GM12878 (cell line): ENCODE results near the gene SYNGR2. TPM values are rescaled to one million over a fixed set of nuclear protein-coding genes. Genes with fewer than 3 reads are reported as not detected.

Experiments used
- ATAC-seq: fragments of 200-7000 bp; cut with Tn5 transposase; 3 replicates; pipeline ENCODE4 v1.9.1; 2020; ENCODE audit warnings: mild to moderate bottlenecking, moderate library complexity
- BruUV-seq: library from RNA; stranded (reverse); fragments of 400-500 nt; replicated peaks from 2 replicates; lab custom pipeline; 2021; lab: Mats Ljungman, UMichigan
- CTCF ChIA-PET: fragments of 300-600 bp; sonication (Branson Sonifier 250); formaldehyde crosslinking; extraction: SDS; loops from one replicate; lab custom pipeline; 2021; ENCODE audit warnings: inconsistent platforms; lab: Yijun Ruan, JAX
- POLR2A ChIA-PET: fragments of 350-600 bp; formaldehyde crosslinking; extraction: SDS; loops from one replicate; lab custom pipeline; 2021; ENCODE audit warnings: inconsistent platforms; lab: Charles Lee
- RAD21 ChIA-PET: fragments of 300-600 bp; sonication (Branson Sonifier 250); formaldehyde crosslinking; loops from one replicate; lab custom pipeline; 2023; ENCODE audit warnings: antibody characterized with exemption; ENCODE audit not compliant: unreplicated experiment; lab: Charles Lee
- SMC1A ChIA-PET: fragments of 300-600 bp; sonication (Branson Sonifier 250); formaldehyde crosslinking; loops from one replicate; lab custom pipeline; 2023; ENCODE audit not compliant: unreplicated experiment, uncharacterized antibody; lab: Charles Lee
- DNase-seq: peaks from one replicate; pipeline ENCODE4 v3.0.0-alpha.2; 2011; ENCODE audit warnings: low read depth, low spot score
- FAIRE-seq: peaks from 3 replicates; lab custom pipeline; 2011; peaks lifted over from hg19 to GRCh38; lab: Jason Lieb, UNC
- H2AFZ ChIP-seq: 2 replicates; pipeline ENCODE4 v1.6.0; 2011; ENCODE audit warnings: low read depth, low read length, control low read depth; ENCODE audit not compliant: control insufficient read depth
- H3K27ac ChIP-seq: 2 replicates; pipeline ENCODE4 v1.5.1; 2011; ENCODE audit warnings: control low read depth; ENCODE audit not compliant: control insufficient read depth, insufficient read depth
- H3K27me3 ChIP-seq, 2 experiments: replicated peaks in 1 of 2; 2 replicates each; pipeline versions ENCODE4 v1.6.0 to v1.6.1; 2011; ENCODE audit warnings: low read length in 1 of 2; ENCODE audit not compliant: control insufficient read depth in 2 of 2, insufficient read depth in 2 of 2
- H3K36me3 ChIP-seq, 2 experiments: 2 replicates each; pipeline ENCODE4 v1.5.1; 2011; ENCODE audit warnings: low read length in 1 of 2; ENCODE audit not compliant: control insufficient read depth in 2 of 2, insufficient read depth in 2 of 2
- H3K4me1 ChIP-seq: 2 replicates; pipeline ENCODE4 v1.6.1; 2011; ENCODE audit warnings: mild to moderate bottlenecking, low read length, moderate library complexity, mixed read lengths; ENCODE audit not compliant: control insufficient read depth, insufficient read depth
- H3K4me2 ChIP-seq: 2 replicates; pipeline ENCODE4 v1.6.0; 2011; ENCODE audit warnings: control low read depth; ENCODE audit not compliant: control insufficient read depth, insufficient read depth
- H3K4me3 ChIP-seq: fragments of 200-600 bp; sonication (generic); 2 replicates; pipeline ENCODE4 v1.5.1; 2016
- H3K79me2 ChIP-seq: 2 replicates; pipeline ENCODE4 v1.6.0; 2011; ENCODE audit warnings: low read length; ENCODE audit not compliant: control insufficient read depth, insufficient read depth
- H3K9ac ChIP-seq: 2 replicates; pipeline ENCODE4 v1.8.0; 2011; ENCODE audit warnings: low read length, control low read depth, mixed read lengths; ENCODE audit not compliant: control insufficient read depth, insufficient read depth
- H3K9me3 ChIP-seq: replicated peaks from 3 replicates; pipeline ENCODE4 v1.5.1; 2011; ENCODE audit warnings: mild to moderate bottlenecking, low read length; ENCODE audit not compliant: control insufficient read depth, insufficient read depth
- H4K20me1 ChIP-seq: 2 replicates; pipeline ENCODE4 v1.6.0; 2011; ENCODE audit not compliant: control insufficient read depth, insufficient read depth
- BACH1 ChIP-seq: fragments of 450-650 bp; IDR thresholded peaks from 2 replicates; pipeline ENCODE4 v1.6.1; 2017; ENCODE audit warnings: mild to moderate bottlenecking, borderline replicate concordance
- CBX3 ChIP-seq: fragments of 200-600 bp; sonication (generic); IDR thresholded peaks from 2 replicates; pipeline ENCODE4 v1.6.1; 2016; ENCODE audit warnings: low read depth, borderline replicate concordance
- CEBPB ChIP-seq, 2 experiments: fragments of 150-350 bp in 1 of 2; IDR thresholded peaks; 2 replicates each; pipeline ENCODE4 v1.6.1; 2012 to 2014; ENCODE audit warnings: low read depth in 2 of 2, low read length in 2 of 2, borderline replicate concordance in 1 of 2, inconsistent platforms in 1 of 2
- CHD2 ChIP-seq: IDR thresholded peaks from 2 replicates; pipeline ENCODE4 v1.6.1; 2011; ENCODE audit warnings: low read depth, low read length, improper control_type of control experiment, borderline replicate concordance
- HDGF ChIP-seq: fragments of 450-650 bp; IDR thresholded peaks from 2 replicates; pipeline ENCODE4 v1.6.1; 2016; ENCODE audit warnings: antibody characterized with exemption
- LARP7 ChIP-seq: fragments of 450-650 bp; IDR thresholded peaks from 2 replicates; pipeline ENCODE4 v1.6.1; 2017; ENCODE audit warnings: mild to moderate bottlenecking
- MYC ChIP-seq: IDR thresholded peaks from 2 replicates; pipeline ENCODE4 v1.6.1; 2011; ENCODE audit warnings: mild to moderate bottlenecking, low read length, moderate library complexity, inconsistent platforms; ENCODE audit not compliant: insufficient read depth, insufficient replicate concordance, insufficient read length, severe bottlenecking
- NFYB ChIP-seq: IDR thresholded peaks from 2 replicates; pipeline ENCODE4 v1.6.1; 2011; ENCODE audit warnings: low read depth, mild to moderate bottlenecking, low read length, improper control_type of control experiment, moderate library complexity; ENCODE audit not compliant: insufficient read depth
- POLR2A ChIP-seq: IDR thresholded peaks from 2 replicates; pipeline ENCODE4 v1.6.1; 2011; ENCODE audit warnings: low read depth, mild to moderate bottlenecking, low read length
- POLR2AphosphoS5 ChIP-seq: IDR thresholded peaks from 2 replicates; pipeline ENCODE4 v1.6.1; 2011; ENCODE audit warnings: mild to moderate bottlenecking, low read length, inconsistent platforms
- RFX5 ChIP-seq: IDR thresholded peaks from 2 replicates; pipeline ENCODE4 v1.6.1; 2011; ENCODE audit warnings: low read depth, low read length, improper control_type of control experiment
- SPI1 ChIP-seq: IDR thresholded peaks from 2 replicates; pipeline ENCODE4 v1.6.1; 2011; ENCODE audit warnings: low read depth, mild to moderate bottlenecking, low read length, moderate library complexity, borderline replicate concordance; ENCODE audit not compliant: insufficient read depth
- YY1 ChIP-seq: IDR thresholded peaks from 2 replicates; pipeline ENCODE4 v1.6.1; 2011; ENCODE audit warnings: low read depth, mild to moderate bottlenecking, low read length
- WGBS: methylation state at CpG from one replicate; pipeline ENCODE4 v1.1.6; 2016; ENCODE audit warnings: low lambda C conversion rate; ENCODE audit not compliant: insufficient replicate concordance, insufficient coverage; ENCODE audit errors: missing lambda C conversion rate; 5-methylcytosine and 5-hydroxymethylcytosine counted together
- in situ Hi-C: fragments of 300-500 bp; cut with MboI; formaldehyde crosslinking; loops from 9 replicates; pipeline ENCODE4 v1.14.3; 2018; ENCODE audit warnings: mixed read lengths
- intact Hi-C: fragments of 100-400 bp; cut with micrococcal nuclease; formaldehyde crosslinking; loops from one replicate; pipeline ENCODE4 v1.14.2; 2022; ENCODE audit not compliant: unreplicated experiment
- polyA plus RNA-seq, 11 experiments: library from polyadenylated mRNA; depleted of rRNA in 4 of 11; unstranded in 6 of 11; stranded (reverse) in 5 of 11; fragments of >200 nt; fragmentation: Nextera tagmentation in 4 of 11; fragmentation: Illumina TruSeq in 1 of 11; extraction: Ambion mirVana in 4 of 11; extraction: Trizol in 1 of 11; gene quantifications; 1 replicate in 1 of 11; 2 replicates in 10 of 11; pipeline versions ENCODE4 v1.2.1 to v1.2.3, GENCODE V29; 2011 to 2016; ENCODE audit warnings: inconsistent platforms in 2 of 11, missing spikeins in 2 of 11, low read depth in 1 of 11
- total RNA-seq, 4 experiments: library from RNA; depleted of rRNA in 3 of 4; stranded (reverse); fragments of >200 nt in 3 of 4; fragmentation: Illumina TruSeq in 1 of 4; extraction: Trizol in 1 of 4; gene quantifications; 2 replicates each; pipeline versions ENCODE4 v1.2.1 to v1.2.3, GENCODE V29; 2013 to 2021
- TF ChIP-seq, protein P1 (sequence below): fragments of 450-650 bp; IDR thresholded peaks from 2 replicates; pipeline ENCODE4 v1.6.1; 2018; ENCODE audit warnings: mild to moderate bottlenecking, low read depth, moderate library complexity; ENCODE audit not compliant: partially characterized antibody
- TF ChIP-seq, protein P2 (sequence below): fragments of 450-650 bp; IDR thresholded peaks from 2 replicates; pipeline ENCODE4 v1.6.1; 2017; ENCODE audit warnings: mild to moderate bottlenecking, low read depth, inconsistent platforms; ENCODE audit not compliant: poor library complexity, severe bottlenecking

SYNGR2 gene
- total and polyA plus RNA-seq, 10 of the 15 experiments (the other 5 are each of a cell fraction or from before 2014, with no cell fraction given), result 4.4 to 529 (median 261) TPM

DNA sequence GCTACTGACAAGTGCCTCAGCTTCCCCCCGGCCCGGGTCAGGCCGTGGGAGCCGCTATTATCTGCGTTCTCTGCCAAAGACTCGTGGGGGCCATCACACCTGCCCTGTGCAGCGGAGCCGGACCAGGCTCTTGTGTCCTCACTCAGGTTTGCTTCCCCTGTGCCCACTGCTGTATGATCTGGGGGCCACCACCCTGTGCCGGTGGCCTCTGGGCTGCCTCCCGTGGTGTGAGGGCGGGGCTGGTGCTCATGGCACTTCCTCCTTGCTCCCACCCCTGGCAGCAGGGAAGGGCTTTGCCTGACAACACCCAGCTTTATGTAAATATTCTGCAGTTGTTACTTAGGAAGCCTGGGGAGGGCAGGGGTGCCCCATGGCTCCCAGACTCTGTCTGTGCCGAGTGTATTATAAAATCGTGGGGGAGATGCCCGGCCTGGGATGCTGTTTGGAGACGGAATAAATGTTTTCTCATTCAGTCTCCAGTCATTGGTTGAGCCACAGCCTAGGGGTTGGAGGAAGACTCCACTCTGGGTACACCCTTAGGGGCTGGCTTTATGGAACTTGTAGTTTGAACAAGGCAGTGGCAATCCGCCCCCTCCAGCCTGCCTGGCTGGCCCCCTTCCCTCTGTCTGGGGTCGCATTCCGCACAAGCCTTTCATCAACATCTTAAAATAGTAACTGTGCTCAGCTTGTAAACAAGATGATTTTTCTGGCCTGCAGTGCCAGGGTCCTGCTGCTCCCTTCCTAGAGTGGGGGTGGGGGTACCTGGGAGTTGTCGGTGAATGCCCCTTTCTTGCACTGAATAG is 4.1 kb downstream of the SYNGR2 start:
- no TSS peak for BruUV-seq
- FAIRE-seq (no peak), DNase-seq (no peak), ATAC-seq (peak; percentile 23)
- ChIA-PET CTCF (interaction anchor here (1.0 to 9.0 kb wide), 8 partner anchors 9 to 87 kb away, joined by 3 to 132 read pairs (median 14); partner anchors contain the start of genes TMC6 and TMC8), POLR2A (interaction anchor here (0.6 to 8.7 kb wide), 15 partner anchors 10 to 58 kb away, joined by 3 to 85 read pairs (median 6); partner anchors contain the start of genes TMC6 and TMC8), SMC1A (interaction anchor here (0.7 to 7.4 kb wide), 11 partner anchors 9 to 153 kb away, joined by 3 to 51 read pairs (median 5); partner anchors contain the start of genes C17orf99 and TMC8), RAD21 (interaction anchor here (1.0 to 8.6 kb wide), 11 partner anchors 8 to 79 kb away, joined by 3 to 83 read pairs (median 4); partner anchors contain the start of genes TMC6 and TMC8)
- Histone ChIP-seq H3K4me2 (peak overlapping the region; percentile 96), H3K27me3 (no peaks in the 10 kb centered on the region), H3K4me1 (peaks cover 64% of the 10 kb centered on the region), H3K36me3 (peaks cover 0 to 26% of the 10 kb centered on the region in 2 experiments; a peak in 3 of 4 replicates), H3K9ac (peak overlapping the region; percentile 54), H3K9me3 (no peaks in the 10 kb centered on the region), H3K27ac (peak overlapping the region; percentile 86), H2AFZ (no peak overlapping the region), H3K4me3 (peak overlapping the region; percentile 70), H3K79me2 (peaks cover 59% of the 10 kb centered on the region), H4K20me1 (no peaks in the 10 kb centered on the region; the same call in 1 of the 2 replicates)
- 12% methylated on average over 19 of the region's 19 CpGs for WGBS
- in situ Hi-C loops (loop anchor here (25.0 kb wide), 1 partner anchor 1910 kb away; the partner anchor contains the start of gene UBALD2), intact Hi-C loops (loop anchor here (1.0 to 2.0 kb wide), 2 partner anchors 32 to 38 kb away; no protein-coding TSS in a partner anchor)
- TF ChIP-seq POLR2AphosphoS5 (peak; percentile 3; the same call in 1 of the 2 replicates), SPI1 (peak; percentile 25; the same call in 1 of the 2 replicates), CBX3 (no peak), NFYB (peak; percentile 36; the same call in 1 of the 2 replicates), CEBPB (IDR thresholded peaks at IDR 0.05; ENCODE audit: borderline replicate concordance in 1 of 2, low read depth in 2 of 2, low read length in 2 of 2) (no peak), CHD2 (0 out of 2 replicates have a peak, but pooled peaks have one; percentile 44), YY1 (no peak), RFX5 (no peak), MYC (no peak), POLR2A (peak; percentile 60), LARP7 (no peak), BACH1 (peak; percentile 24; the same call in 1 of the 2 replicates), HDGF (no peak; the same call in 1 of the 2 replicates)
- TF ChIP-seq, protein P1, sequence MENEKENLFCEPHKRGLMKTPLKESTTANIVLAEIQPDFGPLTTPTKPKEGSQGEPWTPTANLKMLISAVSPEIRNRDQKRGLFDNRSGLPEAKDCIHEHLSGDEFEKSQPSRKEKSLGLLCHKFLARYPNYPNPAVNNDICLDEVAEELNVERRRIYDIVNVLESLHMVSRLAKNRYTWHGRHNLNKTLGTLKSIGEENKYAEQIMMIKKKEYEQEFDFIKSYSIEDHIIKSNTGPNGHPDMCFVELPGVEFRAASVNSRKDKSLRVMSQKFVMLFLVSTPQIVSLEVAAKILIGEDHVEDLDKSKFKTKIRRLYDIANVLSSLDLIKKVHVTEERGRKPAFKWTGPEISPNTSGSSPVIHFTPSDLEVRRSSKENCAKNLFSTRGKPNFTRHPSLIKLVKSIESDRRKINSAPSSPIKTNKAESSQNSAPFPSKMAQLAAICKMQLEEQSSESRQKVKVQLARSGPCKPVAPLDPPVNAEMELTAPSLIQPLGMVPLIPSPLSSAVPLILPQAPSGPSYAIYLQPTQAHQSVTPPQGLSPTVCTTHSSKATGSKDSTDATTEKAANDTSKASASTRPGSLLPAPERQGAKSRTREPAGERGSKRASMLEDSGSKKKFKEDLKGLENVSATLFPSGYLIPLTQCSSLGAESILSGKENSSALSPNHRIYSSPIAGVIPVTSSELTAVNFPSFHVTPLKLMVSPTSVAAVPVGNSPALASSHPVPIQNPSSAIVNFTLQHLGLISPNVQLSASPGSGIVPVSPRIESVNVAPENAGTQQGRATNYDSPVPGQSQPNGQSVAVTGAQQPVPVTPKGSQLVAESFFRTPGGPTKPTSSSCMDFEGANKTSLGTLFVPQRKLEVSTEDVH, result peak; percentile 52
- TF ChIP-seq, protein P2, sequence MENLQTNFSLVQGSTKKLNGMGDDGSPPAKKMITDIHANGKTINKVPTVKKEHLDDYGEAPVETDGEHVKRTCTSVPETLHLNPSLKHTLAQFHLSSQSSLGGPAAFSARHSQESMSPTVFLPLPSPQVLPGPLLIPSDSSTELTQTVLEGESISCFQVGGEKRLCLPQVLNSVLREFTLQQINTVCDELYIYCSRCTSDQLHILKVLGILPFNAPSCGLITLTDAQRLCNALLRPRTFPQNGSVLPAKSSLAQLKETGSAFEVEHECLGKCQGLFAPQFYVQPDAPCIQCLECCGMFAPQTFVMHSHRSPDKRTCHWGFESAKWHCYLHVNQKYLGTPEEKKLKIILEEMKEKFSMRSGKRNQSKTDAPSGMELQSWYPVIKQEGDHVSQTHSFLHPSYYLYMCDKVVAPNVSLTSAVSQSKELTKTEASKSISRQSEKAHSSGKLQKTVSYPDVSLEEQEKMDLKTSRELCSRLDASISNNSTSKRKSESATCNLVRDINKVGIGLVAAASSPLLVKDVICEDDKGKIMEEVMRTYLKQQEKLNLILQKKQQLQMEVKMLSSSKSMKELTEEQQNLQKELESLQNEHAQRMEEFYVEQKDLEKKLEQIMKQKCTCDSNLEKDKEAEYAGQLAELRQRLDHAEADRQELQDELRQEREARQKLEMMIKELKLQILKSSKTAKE, result peak; percentile 7
